ENCODE measurements around the gene SLC35E2B. TPM values are rescaled to one million over a fixed set of nuclear protein-coding genes. Genes with fewer than 3 reads are reported as not detected.

Gene SLC35E2B
- total and polyA plus RNA-seq, 2 of the 13 experiments (the other 11 are each of a cell fraction or from before 2014, with no cell fraction given): 14.1 to 19.7 TPM

- Histone ChIP-seq H3K27ac (ENCODE audit: extremely low read length, insufficient read depth, low read length) (no peak overlapping the region), H3K4me1 (ENCODE audit: insufficient read depth, low read length) (peaks cover 13% of the 10 kb centered on the region), H3K36me3 (replicated peaks in 1 of 2; ENCODE audit: control insufficient read depth in 1 of 2, insufficient read depth in 2 of 2, low read length in 2 of 2) (peaks cover 1 to 14% of the 10 kb centered on the region in 2 experiments; a peak in 2 of 5 replicates), H4K20me1 (ENCODE audit: insufficient read depth, low read length) (peaks cover 7% of the 10 kb centered on the region; the same call in 1 of the 2 replicates), H2AFZ (ENCODE audit: low read length) (no peak overlapping the region), H3K9ac (ENCODE audit: insufficient read depth, low read depth, low read length) (no peak overlapping the region), H3K9me3 (ENCODE audit: low read length) (no peaks in the 10 kb centered on the region), H3K79me2 (ENCODE audit: insufficient read depth, low read length) (peaks cover 15% of the 10 kb centered on the region), H3K27me3 (ENCODE audit: control insufficient read depth in 1 of 2, insufficient read depth in 2 of 2, low read length in 2 of 2) (no peaks in the 10 kb centered on the region; a peak in 1 of 5 replicates), H3K4me3 (replicated peaks in 1 of 3; ENCODE audit: insufficient read depth in 1 of 3, low read depth in 2 of 3, low read length in 3 of 3) (no peak overlapping the region), H3K4me2 (ENCODE audit: low read depth, low read length) (no peak overlapping the region)
- ATAC-seq (peak; percentile 25; the same call in 2 of the 3 replicates), DNase-seq (ENCODE audit: low spot score) (peak; percentile 31), FAIRE-seq (no peak)
- TF ChIP-seq ZBTB33 (CRISPR knock-in tag; IDR thresholded peaks at IDR 0.05) (peak; percentile 66), STAG1 (CRISPR knock-in tag; IDR thresholded peaks at IDR 0.05) (peak; percentile 71), HDAC2 (CRISPR knock-in tag; IDR thresholded peaks at IDR 0.05) (no peak), HOXA7 (CRISPR knock-in tag; IDR thresholded peaks at IDR 0.05) (no peak), CCDC6 (CRISPR knock-in tag; IDR thresholded peaks at IDR 0.05) (no peak), SALL1 (CRISPR knock-in tag; IDR thresholded peaks at IDR 0.05) (peak; percentile 27; the same call in 1 of the 2 replicates), SAP130 (CRISPR knock-in tag; IDR thresholded peaks at IDR 0.05; ENCODE audit: low read depth) (0 out of 2 replicates have a peak, but pooled peaks have one; percentile 15), RAD21 (CRISPR knock-in tag; IDR thresholded peaks at IDR 0.05) (peak; percentile 54), ZNF687 (CRISPR knock-in tag; IDR thresholded peaks at IDR 0.05) (peak; percentile 36; the same call in 1 of the 2 replicates), CTCF (CRISPR knock-in tag; IDR thresholded peaks at IDR 0.05) (peak; percentile 59)
- intact Hi-C loops (cut with micrococcal nuclease; ENCODE audit: unreplicated experiment): no loop called here
- POLR2A ChIA-PET: no interaction called here
- 69% methylated on average over 10 of the region's 14 CpGs for WGBS (ENCODE audit: low lambda C conversion rate)
- in situ Hi-C loops (cut with HindIII; ENCODE audit: extremely low pct_ligation_motif_present, low pct_unique_long_range_greater_than_20kb): loop anchor here (5.0 kb wide), 1 partner anchor 43 kb away; no protein-coding TSS in a partner anchor
- no TSS peak for BruUV-seq (replicated peaks)
- CTCF ChIA-PET (ENCODE audit: low intra/inter-chr PET ratio, low total read pairs): no interaction called here
These were observed 72.7 kb downstream of the SLC35E2B start for GRCh38 chr1:1619917-1620361.

Measured in HepG2 (cell line).